Stimulated activated naive B cell treated with anti-CD40 and anti-IgM and Interleukin-4, amounts not matched to agents 10 μg/mL and 1 μg/mL and 100 μg/mL, for 72 hours (primary cell): Measurements from ENCODE around the gene MSL3.

ENCODE experiments used
- ATAC-seq, 2 donors: fragments of 150-1000 bp; cut with Tn5 transposase; replicated peaks; 2 replicates each; pipeline ENCODE4 v1.10.0; 2021; ENCODE audit warnings: moderate library complexity in 1 of 2
- DNase-seq: peaks from one replicate; pipeline ENCODE4 v3.0.0; 2021
- H3K27ac Mint-ChIP-seq: one replicate; pipeline ENCODE4 v1.8.0; 2022; ENCODE audit warnings: mild to moderate bottlenecking, mixed read lengths
- H3K27me3 Mint-ChIP-seq, 2 donors: one replicate each; pipeline ENCODE4 v1.8.0; 2022; ENCODE audit warnings: mixed read lengths in 2 of 2
- H3K36me3 Mint-ChIP-seq, 2 donors: one replicate each; pipeline ENCODE4 v1.8.0; 2022; ENCODE audit warnings: mixed read lengths in 2 of 2, mild to moderate bottlenecking in 1 of 2
- H3K4me1 Mint-ChIP-seq, 2 donors: one replicate each; pipeline ENCODE4 v1.8.0; 2022; ENCODE audit warnings: mixed read lengths in 2 of 2, mild to moderate bottlenecking in 1 of 2
- H3K4me3 Mint-ChIP-seq, 2 donors: one replicate each; pipeline ENCODE4 v1.8.0; 2022; ENCODE audit warnings: mild to moderate bottlenecking in 2 of 2, mixed read lengths in 2 of 2, moderate library complexity in 1 of 2
- H3K9me3 Mint-ChIP-seq, 2 donors: one replicate each; pipeline ENCODE4 v1.8.0; 2022; ENCODE audit warnings: mixed read lengths in 2 of 2, mild to moderate bottlenecking in 1 of 2

The MSL3 gene

GRCh38 chrX:11778230-11778629 lies 20.2 kb downstream of the MSL3 start:
- H3K9me3 Mint-ChIP-seq = no peaks in the 10 kb centered on the region
- H3K36me3 Mint-ChIP-seq = peaks cover 8 to 15% of the 10 kb centered on the region in 2 donors
- peaks cover 3 to 10% of the 10 kb centered on the region in 2 donors for H3K4me1 Mint-ChIP-seq

GRCh38 chrX:11781133-11781532 lies 23.1 kb downstream of the MSL3 start:
- no peaks in the 10 kb centered on the region for H3K9me3 Mint-ChIP-seq
- H3K27ac Mint-ChIP-seq = no peak overlapping the region
- DNase-seq (no peak), ATAC-seq (no peak)
- peaks cover 0 to 4% of the 10 kb centered on the region in 2 donors for H3K4me1 Mint-ChIP-seq
- H3K36me3 Mint-ChIP-seq = peaks cover 4 to 6% of the 10 kb centered on the region in 2 donors
- H3K27me3 Mint-ChIP-seq = no peaks in the 10 kb centered on the region
- no peak overlapping the region for H3K4me3 Mint-ChIP-seq

More at GRCh38 chrX:11778230-11778629, 20.2 kb downstream of the MSL3 start:
- Mint-ChIP-seq H3K4me3 (no peak overlapping the region), H3K27me3 (peaks cover 0 to 5% of the 10 kb centered on the region in 2 donors), H3K27ac (no peak overlapping the region)
- no peak for ATAC-seq
- no peak for DNase-seq

DNA sequence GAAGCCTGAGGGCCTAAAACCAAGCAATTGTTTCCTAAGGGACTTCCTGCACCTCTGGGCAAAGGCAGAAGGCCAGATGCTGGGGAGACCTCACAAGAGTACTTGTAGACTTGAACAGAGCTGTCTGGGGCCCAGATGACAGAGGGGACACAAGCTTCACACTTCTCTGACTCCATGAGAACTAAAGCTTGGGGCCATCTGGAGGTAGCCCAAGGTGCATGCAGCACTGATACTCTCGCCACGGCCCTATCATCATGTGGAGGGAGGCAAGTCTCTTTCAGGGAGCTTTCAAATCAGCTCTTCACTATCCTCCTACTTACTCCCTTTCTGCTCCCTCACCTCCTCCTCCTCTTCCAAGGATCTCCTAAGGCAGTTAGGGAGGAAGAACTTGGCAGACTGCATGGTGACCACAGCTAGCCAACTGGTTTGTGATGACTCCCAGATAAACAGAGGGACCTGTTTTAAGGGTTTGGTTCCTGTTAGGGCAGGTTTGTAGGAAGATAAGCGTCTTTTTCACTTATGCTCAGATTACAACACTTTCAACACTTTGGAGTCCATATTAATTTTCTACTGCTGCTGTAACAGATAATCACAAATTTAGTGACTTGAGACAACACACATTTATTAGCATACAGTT lies 23.8 kb downstream of the MSL3 start:
- H3K27ac Mint-ChIP-seq = no peak overlapping the region
- H3K4me3 Mint-ChIP-seq = no peak overlapping the region
- H3K4me1 Mint-ChIP-seq = peaks cover under 1 to 4% of the 10 kb centered on the region in 2 donors
- H3K9me3 Mint-ChIP-seq = no peaks in the 10 kb centered on the region
- H3K36me3 Mint-ChIP-seq = peaks cover 4 to 6% of the 10 kb centered on the region in 2 donors
- ATAC-seq (no peak), DNase-seq (no peak)
- no peaks in the 10 kb centered on the region for H3K27me3 Mint-ChIP-seq

DNA sequence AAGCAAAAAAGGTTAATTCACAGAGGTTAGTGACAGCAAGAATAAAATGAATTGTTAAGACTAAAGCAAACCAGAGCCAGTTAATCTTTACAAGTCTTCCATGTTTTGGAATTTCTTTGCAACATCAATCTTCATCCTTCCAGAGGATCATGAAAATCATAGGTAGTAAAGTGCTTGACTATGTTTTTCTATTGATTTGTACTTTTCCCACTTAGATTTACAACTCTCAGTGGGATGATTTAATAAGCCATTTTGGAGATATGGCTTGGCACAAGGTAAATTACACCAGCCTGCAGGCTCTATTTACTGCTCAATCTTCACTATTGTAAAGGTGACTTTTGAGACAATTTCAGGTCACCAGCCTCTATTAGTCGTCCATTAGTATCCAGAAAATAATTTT lies 26.5 kb downstream of the MSL3 start:
- DNase-seq = no peak
- Mint-ChIP-seq H3K4me1 (peaks cover 2 to 10% of the 10 kb centered on the region in 2 donors), H3K4me3 (no peak overlapping the region), H3K9me3 (no peaks in the 10 kb centered on the region), H3K27me3 (no peaks in the 10 kb centered on the region), H3K36me3 (peaks cover 2 to 5% of the 10 kb centered on the region in 2 donors), H3K27ac (no peak overlapping the region)
- ATAC-seq = no peak

- peaks cover 0 to 1% of the 10 kb centered on the region in 2 donors for H3K36me3 Mint-ChIP-seq
- DNase-seq = no peak
- ATAC-seq = no peak
- H3K9me3 Mint-ChIP-seq = no peaks in the 10 kb centered on the region
- H3K27me3 Mint-ChIP-seq = no peaks in the 10 kb centered on the region
- no peak overlapping the region for H3K27ac Mint-ChIP-seq
- H3K4me1 Mint-ChIP-seq = peaks cover 6 to 10% of the 10 kb centered on the region in 2 donors
- H3K4me3 Mint-ChIP-seq = peak overlapping the region in 1 of 2 donors; percentile 8
Observed at GRCh38 chrX:11786862-11787261, 28.8 kb downstream of the MSL3 start.

DNA sequence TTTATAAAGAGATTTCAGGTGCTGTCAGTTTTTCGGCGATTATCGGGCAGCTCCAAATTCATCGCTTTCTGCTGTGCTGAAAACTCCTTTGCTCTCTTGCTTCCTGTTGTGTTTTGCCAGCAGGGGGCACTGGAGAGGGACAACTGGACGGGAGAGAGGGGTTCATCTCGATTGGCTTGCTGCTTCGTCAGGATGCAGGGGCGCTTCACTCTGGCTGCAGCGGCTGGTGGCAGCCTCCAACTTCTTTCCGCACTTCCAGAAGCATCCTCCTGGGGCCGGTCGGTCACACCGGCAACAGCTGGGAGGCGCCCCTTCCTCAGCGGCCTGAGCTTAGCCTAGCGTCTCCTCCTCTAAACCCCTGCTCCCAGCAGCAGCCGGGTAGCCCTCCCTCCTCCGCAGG lies 29.5 kb downstream of the MSL3 start:
- ATAC-seq (peak; percentile 38 to 73), DNase-seq (peak; percentile 45)
- Mint-ChIP-seq H3K4me1 (peaks cover 9 to 12% of the 10 kb centered on the region in 2 donors), H3K27ac (peak overlapping the region; percentile 28), H3K27me3 (no peaks in the 10 kb centered on the region), H3K9me3 (no peaks in the 10 kb centered on the region), H3K36me3 (peaks cover 0 to 1% of the 10 kb centered on the region in 2 donors), H3K4me3 (peak overlapping the region; percentile 59 to 78)

GRCh38 chrX:11789809-11790208 lies 31.8 kb downstream of the MSL3 start:
- Mint-ChIP-seq H3K4me3 (no peak overlapping the region), H3K36me3 (no peaks in the 10 kb centered on the region), H3K9me3 (no peaks in the 10 kb centered on the region), H3K4me1 (peaks cover 28 to 29% of the 10 kb centered on the region in 2 donors), H3K27me3 (no peaks in the 10 kb centered on the region), H3K27ac (peak overlapping the region; percentile 31)
- no peak for DNase-seq
- peak; percentile 27 to 43 for ATAC-seq

- H3K36me3 Mint-ChIP-seq = no peaks in the 10 kb centered on the region
- H3K4me3 Mint-ChIP-seq = no peak overlapping the region
- H3K9me3 Mint-ChIP-seq = no peaks in the 10 kb centered on the region
- H3K4me1 Mint-ChIP-seq = peaks cover 29 to 31% of the 10 kb centered on the region in 2 donors
- DNase-seq = no peak
- no peaks in the 10 kb centered on the region for H3K27me3 Mint-ChIP-seq
- ATAC-seq = no peak
- no peak overlapping the region for H3K27ac Mint-ChIP-seq
Observed at GRCh38 chrX:11791090-11791489, 33.1 kb downstream of the MSL3 start.

DNA sequence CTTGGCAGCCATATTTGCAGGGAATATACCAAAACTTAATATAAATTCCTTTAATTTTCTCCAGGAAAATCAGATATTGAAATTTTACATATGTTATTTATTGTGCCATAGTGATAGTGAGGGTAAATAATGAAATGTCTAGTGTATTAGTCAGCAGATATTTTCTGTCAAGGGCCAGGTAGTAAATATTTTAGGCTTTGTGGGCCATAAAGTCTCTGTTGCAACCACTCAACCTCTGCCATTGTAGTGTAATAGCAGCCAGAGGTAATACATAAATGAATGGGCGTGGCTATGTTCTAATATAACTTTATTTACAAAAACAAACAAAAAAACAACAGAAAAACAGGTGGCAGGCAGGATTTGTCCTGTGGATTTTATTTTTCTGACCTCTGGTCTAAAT lies 33.5 kb downstream of the MSL3 start:
- no peak for DNase-seq
- Mint-ChIP-seq H3K9me3 (no peaks in the 10 kb centered on the region), H3K27ac (no peak overlapping the region), H3K27me3 (no peaks in the 10 kb centered on the region), H3K4me3 (no peak overlapping the region), H3K4me1 (peaks cover 29 to 31% of the 10 kb centered on the region in 2 donors), H3K36me3 (no peaks in the 10 kb centered on the region)
- ATAC-seq = no peak

- Mint-ChIP-seq H3K4me3 (peak overlapping the region; percentile 56 to 62), H3K36me3 (no peaks in the 10 kb centered on the region), H3K27ac (peak overlapping the region; percentile 95), H3K27me3 (no peaks in the 10 kb centered on the region), H3K9me3 (no peaks in the 10 kb centered on the region), H3K4me1 (peaks cover 27 to 29% of the 10 kb centered on the region in 2 donors)
- peak; percentile 91 to 93 for ATAC-seq
- peak; percentile 80 for DNase-seq
Observed at GRCh38 chrX:11792461-11793421, 34.7 kb downstream of the MSL3 start.

DNA sequence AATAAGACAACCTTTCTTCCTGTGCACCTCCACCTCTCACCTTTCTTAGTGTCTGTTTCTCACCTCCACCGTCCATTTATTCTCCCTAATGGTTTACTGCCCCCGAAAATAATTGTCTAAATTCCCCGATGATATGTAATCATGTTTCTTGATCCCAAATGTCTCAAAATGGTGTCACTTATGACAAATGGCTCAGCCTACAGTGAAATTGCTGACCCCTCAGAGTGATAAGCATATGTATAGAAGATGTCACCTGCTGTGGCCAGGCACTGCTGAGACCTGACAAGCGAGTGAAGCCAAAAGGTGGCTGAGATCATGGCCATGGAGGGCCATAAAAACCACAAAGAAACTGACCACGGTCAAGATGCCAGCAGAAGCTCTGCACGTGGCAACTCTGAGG lies 35.7 kb downstream of the MSL3 start:
- Mint-ChIP-seq H3K36me3 (no peaks in the 10 kb centered on the region), H3K4me3 (no peak overlapping the region), H3K4me1 (peaks cover 26 to 27% of the 10 kb centered on the region in 2 donors), H3K9me3 (no peaks in the 10 kb centered on the region), H3K27ac (peak overlapping the region; percentile 95), H3K27me3 (no peaks in the 10 kb centered on the region)
- no peak for DNase-seq
- ATAC-seq = no peak

- no peaks in the 10 kb centered on the region for H3K36me3 Mint-ChIP-seq
- ATAC-seq = no peak
- DNase-seq = no peak
- H3K27ac Mint-ChIP-seq = no peak overlapping the region
- no peak overlapping the region for H3K4me3 Mint-ChIP-seq
- peaks cover 0 to 1% of the 10 kb centered on the region in 2 donors for H3K27me3 Mint-ChIP-seq
- peaks cover 0 to under 1% of the 10 kb centered on the region in 2 donors for H3K9me3 Mint-ChIP-seq
- H3K4me1 Mint-ChIP-seq = no peaks in the 10 kb centered on the region
Observed at GRCh38 chrX:11813341-11813740, 55.3 kb downstream of the MSL3 start.
